ENCODE measurements around the gene HRH1. TPM values are rescaled to one million over a fixed set of nuclear protein-coding genes. Genes with fewer than 3 reads are reported as not detected.

HRH1 gene
- total RNA-seq, 1 experiment from 2014 or later = 11.0 TPM

Other genes starting within 250 kb of the HRH1 start
- gene SLC6A1, start 161.7 kb upstream of the HRH1 start, total RNA-seq (2022) = not detected in 2 replicates
- 52.3 and 54.0 TPM in 2 replicates for gene ATG7, start 117.9 kb downstream of the HRH1 start, total RNA-seq (2022)

All from MCF 10A (cell line).